AG09309 (cell line): ENCODE results near the gene GPC5.

Experiments
- DNase-seq: peaks from one replicate; pipeline ENCODE4 v3.0.0-alpha.2; 2010; ENCODE audit warnings: low read depth
- H3K4me3 ChIP-seq: 2 replicates; pipeline ENCODE4 v1.5.1; 2011; ENCODE audit warnings: mild to moderate bottlenecking, low read depth, low read length, moderate library complexity; ENCODE audit not compliant: control insufficient read depth
- TF ChIP-seq, protein P1 (sequence below): IDR thresholded peaks from 2 replicates; pipeline ENCODE4 v1.5.1; 2011; ENCODE audit warnings: mild to moderate bottlenecking, low read depth, low read length, inconsistent platforms; ENCODE audit not compliant: insufficient read depth, control insufficient read depth; ENCODE audit errors: missing control alignments

GPC5 gene

DNA sequence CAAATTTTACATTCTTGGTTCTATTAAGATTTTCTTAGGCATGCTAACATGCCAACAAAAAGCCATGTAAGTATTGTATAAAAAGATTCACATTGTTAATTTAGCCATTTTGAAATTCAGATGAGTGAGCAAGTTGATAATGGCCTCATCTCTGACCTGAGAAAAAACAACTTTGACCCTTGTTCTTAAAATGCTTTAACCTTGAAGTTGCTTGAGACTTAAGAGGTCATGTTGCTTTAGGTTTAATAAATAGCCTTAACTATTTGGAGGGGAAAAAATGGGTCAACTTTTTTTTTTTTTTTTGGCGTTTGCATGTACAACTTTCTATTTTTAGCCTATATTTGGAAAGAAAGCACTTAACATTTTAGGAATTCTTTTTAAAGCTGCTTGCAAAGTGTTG, 44.9 kb upstream of the GPC5 start:
- no peak for DNase-seq
- TF ChIP-seq, protein P1, sequence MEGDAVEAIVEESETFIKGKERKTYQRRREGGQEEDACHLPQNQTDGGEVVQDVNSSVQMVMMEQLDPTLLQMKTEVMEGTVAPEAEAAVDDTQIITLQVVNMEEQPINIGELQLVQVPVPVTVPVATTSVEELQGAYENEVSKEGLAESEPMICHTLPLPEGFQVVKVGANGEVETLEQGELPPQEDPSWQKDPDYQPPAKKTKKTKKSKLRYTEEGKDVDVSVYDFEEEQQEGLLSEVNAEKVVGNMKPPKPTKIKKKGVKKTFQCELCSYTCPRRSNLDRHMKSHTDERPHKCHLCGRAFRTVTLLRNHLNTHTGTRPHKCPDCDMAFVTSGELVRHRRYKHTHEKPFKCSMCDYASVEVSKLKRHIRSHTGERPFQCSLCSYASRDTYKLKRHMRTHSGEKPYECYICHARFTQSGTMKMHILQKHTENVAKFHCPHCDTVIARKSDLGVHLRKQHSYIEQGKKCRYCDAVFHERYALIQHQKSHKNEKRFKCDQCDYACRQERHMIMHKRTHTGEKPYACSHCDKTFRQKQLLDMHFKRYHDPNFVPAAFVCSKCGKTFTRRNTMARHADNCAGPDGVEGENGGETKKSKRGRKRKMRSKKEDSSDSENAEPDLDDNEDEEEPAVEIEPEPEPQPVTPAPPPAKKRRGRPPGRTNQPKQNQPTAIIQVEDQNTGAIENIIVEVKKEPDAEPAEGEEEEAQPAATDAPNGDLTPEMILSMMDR, result no peak
- H3K4me3 ChIP-seq, result no peak overlapping the region

DNA sequence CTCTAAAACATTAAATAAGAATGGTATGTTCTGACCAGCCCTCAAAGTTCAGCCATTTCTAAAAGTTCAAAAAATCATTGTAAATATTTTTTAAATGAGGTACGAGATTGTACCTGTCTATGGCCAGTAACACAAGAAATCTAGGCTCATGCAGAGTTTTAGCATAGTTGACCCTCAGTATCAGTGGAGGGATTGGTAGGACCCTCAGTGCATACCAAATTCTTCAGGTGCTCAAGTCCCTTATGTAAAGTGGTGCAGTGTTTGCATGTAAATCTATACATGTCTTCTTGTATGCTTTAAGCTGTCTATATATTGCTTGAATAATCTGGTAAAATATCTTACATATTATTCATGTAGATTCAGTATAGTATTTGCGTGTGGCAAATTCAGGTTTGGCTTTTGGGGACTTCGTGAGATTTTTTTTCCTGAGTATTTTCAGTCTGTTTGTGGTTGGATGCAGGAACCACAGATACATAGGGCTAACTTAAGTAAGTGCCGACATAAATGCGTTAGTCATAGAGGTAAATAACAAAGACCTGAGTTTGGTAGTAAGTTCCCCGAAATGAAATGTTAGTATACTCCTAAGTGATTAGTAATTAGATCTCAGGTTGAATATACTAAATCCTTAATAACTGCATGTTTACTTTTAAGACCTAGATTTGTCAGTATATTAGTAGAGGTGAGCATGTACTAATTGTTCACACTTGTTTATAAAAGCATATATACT, 43.2 kb upstream of the GPC5 start:
- no peak for DNase-seq
- H3K4me3 ChIP-seq, result no peak overlapping the region
- TF ChIP-seq, protein P1, result no peak

DNA sequence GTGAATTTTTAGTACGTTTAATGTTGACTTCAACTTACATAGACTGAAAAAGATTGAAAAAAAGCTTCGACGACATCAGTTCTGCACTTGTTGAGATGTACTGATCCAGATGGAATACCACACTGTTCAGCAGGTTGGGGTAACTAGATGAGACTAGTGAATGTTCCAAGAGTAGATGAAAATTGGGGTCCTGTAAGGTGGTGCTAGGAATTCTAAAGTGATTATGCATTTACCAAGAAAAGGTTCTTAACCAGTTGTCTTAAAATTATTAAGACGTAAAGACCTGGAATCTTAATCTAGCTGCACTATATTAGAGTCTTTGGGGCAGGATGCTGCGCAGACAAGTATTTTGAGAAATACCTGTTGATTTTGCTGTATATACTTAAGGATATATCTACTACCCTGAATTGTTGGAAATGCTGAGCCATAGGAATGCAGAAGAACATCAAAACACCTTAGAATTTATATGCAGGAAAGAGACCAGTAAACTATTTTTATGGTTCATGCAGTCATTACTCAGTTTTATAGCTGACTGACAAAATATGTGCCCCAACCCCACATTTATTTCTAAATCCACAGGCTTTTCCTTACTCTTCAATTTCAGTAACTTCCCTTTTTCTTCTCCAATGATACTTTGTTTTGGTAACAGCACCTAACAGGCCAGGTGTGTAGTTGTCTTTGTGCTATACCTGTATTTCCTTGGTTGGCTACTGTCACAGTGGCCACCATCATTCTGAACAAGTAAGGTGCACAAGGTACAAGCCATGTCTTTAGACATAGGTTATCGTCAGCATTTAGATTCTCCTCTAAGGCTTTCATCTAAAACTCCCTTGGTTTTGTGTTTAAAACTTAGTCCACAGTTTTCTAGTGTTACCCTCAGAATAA, 42.4 kb upstream of the GPC5 start:
- TF ChIP-seq, protein P1, result no peak
- no peak overlapping the region for H3K4me3 ChIP-seq
- no peak for DNase-seq

DNA sequence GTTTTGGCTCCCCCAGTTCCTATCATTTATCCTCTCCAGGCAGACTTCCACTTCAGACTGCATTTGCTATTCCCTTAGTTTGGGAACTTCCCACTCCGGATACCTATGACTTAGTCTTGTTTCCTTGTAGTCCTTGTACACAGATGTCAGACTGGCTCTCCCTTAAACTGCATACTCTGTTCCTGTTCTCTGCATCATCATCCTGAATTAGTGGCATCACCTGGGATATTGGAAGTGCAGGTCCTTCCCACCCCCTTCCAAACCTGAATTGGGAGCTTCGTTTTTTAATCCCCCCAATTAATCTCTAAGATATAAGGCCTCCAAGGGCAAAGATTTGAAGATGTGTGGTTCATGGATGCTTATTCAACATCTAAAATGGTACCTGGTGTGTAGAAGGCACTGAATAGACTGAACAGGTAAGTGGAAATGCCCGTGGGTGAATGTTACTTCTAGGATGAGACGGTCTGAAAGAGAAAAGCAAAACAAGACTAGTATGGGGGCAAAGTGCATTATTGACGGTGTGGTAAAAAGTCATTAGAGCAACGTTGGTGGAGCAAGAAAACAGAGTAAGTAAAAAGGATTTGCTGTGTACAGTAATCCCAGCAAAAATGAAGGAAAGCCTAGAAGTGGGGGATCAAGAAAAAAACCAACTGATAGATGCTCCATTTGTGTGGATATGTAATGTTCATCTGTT, 41.4 kb upstream of the GPC5 start:
- no peak overlapping the region for H3K4me3 ChIP-seq
- no peak for DNase-seq
- TF ChIP-seq, protein P1, result no peak

DNA sequence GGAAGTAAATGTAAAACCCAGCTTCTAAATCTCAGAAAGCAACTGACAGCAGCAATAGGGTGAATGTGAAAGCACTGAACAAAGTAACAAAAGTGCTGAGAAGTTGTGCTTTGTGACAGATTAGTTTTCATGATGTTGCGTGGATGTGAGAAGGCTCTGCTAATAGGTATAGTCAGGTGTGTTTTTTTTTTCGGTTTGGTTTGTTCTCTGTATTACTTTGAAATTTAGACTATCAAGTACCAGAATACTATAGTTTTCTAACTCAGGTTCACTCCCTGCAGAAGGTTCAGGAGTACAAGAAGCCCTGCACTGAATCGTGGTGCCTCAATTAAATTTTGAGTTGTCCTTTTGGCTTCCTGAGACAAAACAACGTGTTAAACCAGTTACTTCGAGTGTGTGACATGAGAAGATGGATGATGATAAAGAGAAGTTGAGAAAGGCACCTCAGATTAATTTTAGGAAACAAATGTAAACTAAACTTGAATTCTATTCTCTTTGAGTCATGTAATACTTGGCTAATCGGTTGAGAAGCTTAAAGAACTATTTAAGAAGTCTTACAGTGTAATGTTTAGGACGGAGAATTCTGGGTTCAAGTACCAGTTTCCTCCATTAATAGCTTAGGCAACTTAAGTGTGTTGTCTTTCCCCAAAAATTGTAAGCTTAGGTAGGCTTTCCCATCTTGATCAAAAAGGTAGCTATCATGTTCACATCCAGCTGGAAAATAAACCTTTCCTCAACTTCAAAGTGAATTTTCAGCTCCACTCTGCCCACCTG, 40.6 kb upstream of the GPC5 start:
- TF ChIP-seq, protein P1, result no peak
- no peak overlapping the region for H3K4me3 ChIP-seq
- no peak for DNase-seq

DNA sequence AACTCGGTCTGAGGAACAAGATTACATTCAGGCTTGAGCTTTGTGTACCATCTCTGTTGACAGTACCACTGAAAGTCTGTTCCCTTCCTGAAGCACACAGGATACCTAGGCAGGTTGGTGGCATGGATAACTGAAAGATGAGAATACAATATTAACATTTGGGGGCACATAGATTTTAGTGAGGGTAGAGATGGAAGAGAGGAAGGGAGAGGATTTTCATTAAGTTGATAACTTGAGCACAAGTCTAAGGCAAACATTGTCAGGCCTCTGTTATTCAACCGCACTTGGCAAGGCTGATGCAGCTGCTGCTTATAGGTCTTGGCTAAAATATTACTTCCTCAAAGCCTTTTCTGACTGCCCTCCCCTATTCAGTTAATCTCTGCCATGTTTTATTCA, 40.0 kb upstream of the GPC5 start:
- DNase-seq, result no peak
- no peak overlapping the region for H3K4me3 ChIP-seq
- TF ChIP-seq, protein P1, result no peak
